GM19240 (cell line): ENCODE data around the gene SEPTIN2.
A peak's percentile ranks its signal among the peaks of the same experiment; 100 is the strongest.
"Not testable (repeated sequence)": the region's sequence is repeated elsewhere in the genome, so short reads cannot be mapped to it uniquely, and the experiment has no call there.

Experiments used
- DNase-seq: peaks from one replicate; pipeline ENCODE4 v3.0.0; 2011; ENCODE audit warnings: low spot score; ENCODE audit not compliant: insufficient read length

SEPTIN2 gene

GRCh38 chr2:241350878-241351639 is 35.3 kb downstream of the SEPTIN2 start:
- DNase-seq, result no peak

- DNase-seq, result no peak
Observed at GRCh38 chr2:241351640-241352031, 35.9 kb downstream of the SEPTIN2 start.

GRCh38 chr2:241352227-241352626 is 36.5 kb downstream of the SEPTIN2 start:
- no peak for DNase-seq

DNA sequence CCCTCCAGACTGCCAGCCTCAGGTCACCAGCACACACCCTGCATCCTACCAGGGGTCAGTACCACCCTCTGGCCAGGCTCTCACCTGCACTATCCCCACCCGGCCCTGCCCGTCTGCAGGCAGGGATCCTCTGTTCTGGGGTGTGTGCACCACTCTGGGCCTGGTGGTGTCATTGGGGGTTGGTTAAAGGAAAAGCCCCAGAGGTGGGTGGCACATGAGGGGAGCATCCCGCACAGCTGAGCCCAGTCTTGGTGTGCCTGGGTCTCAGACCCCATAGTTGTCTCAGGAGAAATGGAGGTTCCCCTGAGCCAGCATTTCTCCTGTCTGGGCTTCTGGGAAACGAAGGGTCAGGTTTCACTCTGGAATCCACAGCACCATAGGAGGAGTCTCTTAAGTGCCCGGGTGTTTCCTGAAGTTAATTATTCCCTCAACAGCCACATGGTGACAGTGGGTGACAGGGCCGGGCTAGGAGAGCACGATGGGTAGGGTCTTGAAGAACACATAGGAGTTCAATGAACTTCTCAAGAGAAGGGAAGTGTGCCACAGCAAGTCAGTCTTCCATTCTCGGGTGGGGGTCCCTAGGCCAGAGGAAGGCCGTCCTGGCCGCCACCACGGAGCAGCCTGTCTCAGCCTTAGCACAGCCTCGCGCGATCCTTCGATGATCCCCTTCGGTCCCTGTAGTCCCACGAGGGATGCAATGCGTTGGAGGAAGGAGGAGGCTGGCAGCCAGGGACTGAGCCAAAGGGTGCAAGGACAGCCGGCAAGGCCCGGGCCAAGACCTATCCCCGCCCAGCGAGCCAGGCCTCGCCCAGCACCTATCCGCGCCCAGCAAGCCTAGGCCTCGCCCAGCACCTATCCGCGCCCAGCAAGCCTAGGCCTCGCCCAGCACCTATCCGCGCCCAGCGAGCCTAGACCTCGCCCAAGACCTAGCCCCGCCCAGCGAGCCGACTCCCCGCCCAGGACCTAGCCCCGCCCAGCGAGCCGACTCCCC is 39.2 kb downstream of the SEPTIN2 start:
- DNase-seq, result no peak

DNA sequence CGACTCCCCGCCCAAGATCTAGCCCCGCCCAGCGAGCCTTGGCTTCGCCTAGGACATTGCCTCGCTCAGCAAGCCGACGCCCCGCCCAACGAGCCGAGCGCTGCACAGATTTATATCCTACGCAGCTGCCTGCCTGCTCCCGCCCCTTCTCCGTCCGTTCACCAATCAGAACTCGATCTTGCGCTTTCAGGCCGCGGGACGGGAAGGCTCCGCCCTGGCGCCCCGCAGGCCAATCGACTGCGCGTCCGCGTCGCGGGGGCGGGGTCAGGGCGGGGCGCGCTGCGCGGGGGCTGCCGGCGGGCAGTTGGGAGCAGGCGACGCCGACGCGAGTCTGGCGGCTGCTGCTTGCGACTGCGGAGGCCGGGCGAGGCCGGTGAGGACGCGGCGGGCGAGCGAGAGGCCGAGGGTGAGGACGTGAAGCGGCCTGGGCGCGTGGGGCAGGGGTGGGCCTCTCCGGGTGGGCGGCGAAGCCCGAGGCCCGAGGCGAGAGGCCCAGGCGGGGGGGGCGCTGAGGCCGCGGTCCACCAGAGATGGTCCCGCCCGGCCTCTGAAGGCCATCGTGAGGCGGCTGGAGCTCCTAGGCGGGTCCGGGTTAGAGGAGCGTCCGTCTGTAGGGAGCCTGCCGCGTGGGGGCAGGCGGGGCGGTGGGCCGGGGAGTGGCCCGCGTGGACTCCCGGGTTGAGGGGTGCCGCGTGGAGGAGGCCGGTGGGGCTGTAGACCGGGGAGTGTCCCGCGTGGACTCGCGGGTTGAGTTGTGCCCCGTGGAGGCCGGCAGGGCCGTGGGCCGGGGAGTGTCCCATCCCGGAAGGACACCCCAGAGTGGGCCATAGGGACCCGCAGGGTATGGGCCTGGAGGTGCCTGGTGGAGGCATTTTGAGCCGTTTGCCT is 40.5 kb downstream of the SEPTIN2 start, which contains the start of gene FARP2:
Gene FARP2, plus strand, starts transcription at position 303 of the 888 bp plus-strand sequence. CDS start 16,823 bp downstream, outside the sequence.
- peak; percentile 47 for DNase-seq

DNA sequence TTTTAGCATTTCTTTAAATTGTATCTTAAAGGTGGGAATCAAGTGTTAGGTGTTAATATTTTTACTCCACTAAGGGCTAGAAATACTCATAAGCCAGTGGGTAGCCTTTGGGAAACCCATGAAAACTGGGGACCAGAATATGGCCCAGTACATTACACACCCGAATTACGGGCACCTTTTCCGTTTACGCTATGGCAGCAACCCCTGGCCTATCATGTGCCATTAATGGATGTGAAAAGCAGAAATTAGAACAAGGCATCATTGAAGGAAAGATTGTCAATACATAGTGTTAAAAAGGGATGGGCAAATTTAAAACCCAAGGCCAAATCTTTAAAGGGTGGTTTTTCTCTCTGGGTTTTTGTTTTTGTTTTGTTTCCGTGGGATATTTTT is 41.1 kb downstream of the SEPTIN2 start:
- DNase-seq, result no peak

GRCh38 chr2:241357531-241357930 is 41.8 kb downstream of the SEPTIN2 start:
- DNase-seq, result no peak

- peak; percentile 24 for DNase-seq
Observed at GRCh38 chr2:241358470-241358869, 42.7 kb downstream of the SEPTIN2 start.

DNA sequence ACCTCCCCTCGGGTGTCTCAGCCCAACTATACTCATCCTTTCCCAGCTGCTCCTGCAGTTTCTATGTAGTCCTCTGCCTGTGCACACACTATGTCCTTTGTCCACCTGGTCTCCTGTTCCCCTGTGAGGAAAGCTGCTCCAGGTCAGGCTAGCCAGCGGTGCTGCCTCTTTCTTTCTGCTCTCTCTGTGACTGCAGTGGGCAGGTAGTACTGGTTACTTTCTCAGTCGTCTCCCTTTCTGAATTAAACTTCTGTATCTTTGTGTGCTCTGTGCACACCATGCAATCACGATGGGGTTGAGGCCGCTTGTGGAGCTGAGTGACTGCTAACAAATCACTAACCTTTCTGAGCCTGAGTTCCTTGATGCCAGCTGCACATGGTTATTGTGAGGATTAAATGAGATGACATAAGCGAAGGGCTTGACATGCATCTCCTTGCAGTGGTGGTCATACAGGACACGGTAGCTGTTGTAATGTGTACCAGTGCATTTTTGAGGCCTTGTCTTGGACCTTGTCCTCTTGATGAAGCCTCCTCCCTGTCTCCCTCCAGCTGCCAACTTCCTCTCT is 43.8 kb downstream of the SEPTIN2 start:
- DNase-seq, result no peak

GRCh38 chr2:241363426-241363825 is 47.7 kb downstream of the SEPTIN2 start:
- DNase-seq, result no peak

- DNase-seq, result no peak
Observed at GRCh38 chr2:241364781-241365180, 49.1 kb downstream of the SEPTIN2 start.

DNA sequence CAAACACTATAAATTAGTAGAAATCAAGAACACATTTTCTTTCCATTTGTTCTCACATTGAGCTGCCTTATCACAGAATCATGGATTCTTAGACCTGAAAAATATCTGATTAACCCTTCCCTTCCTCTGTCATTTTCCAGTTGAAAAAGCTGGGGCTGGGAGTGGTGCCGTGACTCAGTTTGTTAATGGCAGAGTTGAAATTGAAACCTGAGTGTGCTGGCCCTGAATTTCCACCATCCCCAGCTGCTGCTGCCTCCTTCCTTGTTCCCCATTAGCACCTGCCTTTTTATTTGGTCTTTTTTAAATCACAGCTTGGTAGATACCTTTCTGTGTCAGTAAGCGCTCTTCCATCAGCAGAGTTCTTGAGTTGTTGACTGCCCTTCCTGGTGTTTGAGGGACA is 51.0 kb downstream of the SEPTIN2 start:
- DNase-seq, result no peak

DNA sequence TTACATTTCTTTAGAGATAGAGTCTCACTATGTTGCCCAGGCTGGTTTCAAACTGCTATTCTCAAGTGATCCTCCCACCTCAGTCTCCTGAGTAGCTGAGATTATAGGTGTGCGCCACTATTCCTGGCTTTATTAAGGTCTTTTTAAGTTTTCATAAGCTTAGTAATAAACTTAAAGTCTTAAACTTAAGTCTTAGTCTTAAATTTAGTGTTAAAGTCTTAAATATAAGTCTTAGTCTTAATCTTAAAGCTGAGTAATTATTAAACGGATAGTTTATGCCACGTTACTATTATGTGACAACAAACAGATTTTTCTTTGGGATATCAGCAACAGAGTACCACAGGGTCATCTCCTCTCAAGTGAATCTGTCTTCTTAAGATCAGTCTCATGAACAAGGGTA is 52.9 kb downstream of the SEPTIN2 start:
- no peak for DNase-seq

- no peak for DNase-seq
Observed at GRCh38 chr2:241372361-241372992, 56.8 kb downstream of the SEPTIN2 start.

DNA sequence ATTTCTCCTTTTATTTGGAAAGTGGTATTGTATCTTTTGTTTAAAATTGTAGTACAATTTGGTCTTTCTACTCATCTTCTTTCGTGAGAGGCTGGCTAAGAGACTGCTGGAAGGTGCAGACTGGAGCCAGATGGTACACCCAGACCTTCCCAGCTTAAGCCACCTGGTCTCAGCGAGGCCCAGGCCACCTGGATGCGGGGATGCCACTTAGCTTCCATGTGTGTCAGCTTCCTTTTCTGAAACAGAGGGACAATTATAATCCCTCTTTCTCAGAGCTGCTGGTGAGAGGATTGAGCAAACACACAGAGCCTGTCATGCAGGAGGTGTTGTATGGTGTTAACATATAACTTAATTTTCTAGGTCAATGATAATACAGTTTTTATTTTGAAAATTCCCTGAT is 57.7 kb downstream of the SEPTIN2 start:
- no peak for DNase-seq

DNA sequence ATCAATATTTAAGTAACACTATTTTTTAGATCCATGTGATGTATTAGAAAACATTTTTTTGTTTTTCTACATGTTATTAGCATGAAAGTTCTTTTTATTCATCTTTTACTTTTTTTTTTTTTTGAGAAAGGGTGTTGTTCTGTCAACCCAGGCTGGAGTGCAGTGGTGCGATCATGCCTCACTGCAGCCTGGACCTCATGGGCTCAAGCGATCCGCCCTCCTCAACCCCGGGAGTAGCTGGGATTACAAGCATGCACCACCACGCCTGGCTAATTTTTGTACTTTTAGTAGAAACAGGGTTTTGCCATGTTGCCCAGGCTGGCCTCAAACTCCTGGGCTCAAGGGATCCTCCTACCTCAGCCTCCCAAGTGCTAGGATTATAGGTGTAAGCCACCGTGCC is 58.2 kb downstream of the SEPTIN2 start:
- not testable (repeated sequence) for DNase-seq

GRCh38 chr2:241375300-241375699 is 59.6 kb downstream of the SEPTIN2 start:
- no peak for DNase-seq

DNA sequence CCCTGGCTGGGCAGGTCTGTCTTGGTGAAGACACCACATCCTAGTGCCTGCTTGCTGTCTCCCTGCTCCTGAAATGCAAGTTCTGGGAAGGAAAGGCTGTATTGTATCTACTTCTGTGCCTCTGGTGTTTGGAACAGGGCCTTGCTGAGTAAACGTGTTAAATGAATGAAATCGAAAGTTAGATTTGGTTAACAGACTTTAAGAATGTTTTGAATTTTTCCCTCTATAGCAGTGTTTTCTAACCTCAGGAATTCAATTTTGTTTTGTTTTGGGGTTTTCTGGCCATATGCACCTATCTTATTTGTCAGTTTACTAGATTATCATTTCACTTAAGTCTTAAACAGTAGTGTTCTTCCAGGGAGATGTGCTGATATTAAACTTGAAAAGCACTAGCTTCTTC is 61.1 kb downstream of the SEPTIN2 start:
- DNase-seq, result no peak

GRCh38 chr2:241378816-241379215 is 63.1 kb downstream of the SEPTIN2 start:
- no peak for DNase-seq
